K562 (cell line): ENCODE measurements around the gene ABRAXAS1. TPM values are rescaled to one million over a fixed set of nuclear protein-coding genes. Genes with fewer than 3 reads are reported as not detected.

Experiments
- ATAC-seq: fragments of 200-7000 bp; cut with Tn5 transposase; 3 replicates; pipeline ENCODE4 v1.9.1; 2020; ENCODE audit warnings: moderate library complexity
- BruUV-seq: library from RNA; stranded (reverse); fragments of 400-500 nt; replicated peaks from 2 replicates; lab custom pipeline; 2021; lab: Mats Ljungman, UMichigan
- CTCF ChIA-PET: fragments of 300-600 bp; formaldehyde crosslinking; extraction: SDS; loops from one replicate; lab custom pipeline; 2021; ENCODE audit warnings: low intra/inter-chr PET ratio; lab: Yijun Ruan, JAX
- POLR2A ChIA-PET: fragments of 300-600, 350-650 bp; sonication (Branson Sonifier 250); formaldehyde crosslinking; extraction: SDS; loops from one replicate; lab custom pipeline; 2021; ENCODE audit warnings: antibody characterized with exemption, inconsistent platforms; lab: Yijun Ruan, JAX
- DNase-seq, 4 experiments: peaks; one replicate each; pipeline versions ENCODE4 v3.0.0 to v3.0.0-alpha.2; 2011 to 2018; ENCODE audit warnings: low spot score in 3 of 4, mixed read lengths in 3 of 4; ENCODE audit errors: extremely low read depth in 1 of 4
- FAIRE-seq: peaks from 2 replicates; lab custom pipeline; 2011; peaks lifted over from hg19 to GRCh38; lab: Jason Lieb, UNC
- H2AFZ ChIP-seq: 2 replicates; pipeline ENCODE4 v1.6.0; 2011; ENCODE audit warnings: low read depth, low read length, control low read depth, inconsistent platforms
- H3K27ac ChIP-seq: fragments of 200-600 bp; 3 replicates; pipeline ENCODE4 v1.8.0; 2011; ENCODE audit warnings: low read depth, mild to moderate bottlenecking, control low read depth, inconsistent platforms, low read length, moderate library complexity, mixed read lengths; ENCODE audit errors: extremely low read depth
- H3K27me3 ChIP-seq, 2 experiments: fragments of 300-600 bp in 1 of 2; 2 replicates in 1 of 2; 3 replicates in 1 of 2; pipeline versions ENCODE4 v1.6.0 to v1.8.0; 2011; ENCODE audit warnings: inconsistent platforms in 2 of 2, low read length in 2 of 2, mild to moderate bottlenecking in 1 of 2, mixed read lengths in 1 of 2, moderate library complexity in 1 of 2; ENCODE audit not compliant: control insufficient read depth in 2 of 2, insufficient read depth in 2 of 2
- H3K36me3 ChIP-seq: fragments of 300-600 bp; 3 replicates; pipeline ENCODE4 v1.8.0; 2011; ENCODE audit warnings: mild to moderate bottlenecking, low read length, inconsistent platforms; ENCODE audit not compliant: control insufficient read depth, insufficient read depth
- H3K4me1 ChIP-seq, 2 experiments: fragments of 200-600 bp in 1 of 2; replicated peaks in 1 of 2; 2 replicates in 1 of 2; 3 replicates in 1 of 2; pipeline versions ENCODE4 v1.5.1 to v1.8.0; 2011; ENCODE audit warnings: inconsistent platforms in 2 of 2, low read length in 2 of 2, mild to moderate bottlenecking in 1 of 2, mixed read lengths in 1 of 2, moderate library complexity in 1 of 2; ENCODE audit not compliant: control insufficient read depth in 2 of 2, insufficient read depth in 2 of 2
- H3K4me2 ChIP-seq: 2 replicates; pipeline ENCODE4 v1.6.1; 2011; ENCODE audit warnings: low read length, control low read depth, inconsistent platforms, mixed read lengths; ENCODE audit not compliant: insufficient read depth
- H3K4me3 ChIP-seq: fragments of 200-600 bp; sonication (generic), shearing (Covaris generic); 2 replicates; pipeline ENCODE4 v1.5.1; 2016; ENCODE audit warnings: control low read depth, inconsistent platforms
- H3K79me2 ChIP-seq: fragments of 200-600 bp; 3 replicates; pipeline ENCODE4 v1.8.0; 2011; ENCODE audit warnings: low read length, inconsistent platforms; ENCODE audit not compliant: control insufficient read depth, insufficient read depth
- H3K9ac ChIP-seq, 2 experiments: 2 replicates each; pipeline versions ENCODE4 v1.6.0 to v1.6.1; 2011; ENCODE audit warnings: low read depth in 2 of 2, low read length in 2 of 2, control low read depth in 1 of 2, inconsistent platforms in 1 of 2, mild to moderate bottlenecking in 1 of 2, mixed read lengths in 1 of 2; ENCODE audit not compliant: insufficient read depth in 1 of 2
- H3K9me1 ChIP-seq: one replicate; pipeline ENCODE4 v1.6.0; 2011; ENCODE audit warnings: inconsistent platforms, mild to moderate bottlenecking, low read length, moderate library complexity; ENCODE audit not compliant: control insufficient read depth, insufficient read depth
- H3K9me3 ChIP-seq: replicated peaks from 2 replicates; pipeline ENCODE4 v1.5.1; 2011; ENCODE audit warnings: low read depth, low read length, inconsistent platforms; ENCODE audit not compliant: control insufficient read depth, insufficient read depth
- H4K20me1 ChIP-seq: replicated peaks from 2 replicates; pipeline ENCODE4 v1.6.1; 2011; ENCODE audit warnings: low read length, inconsistent platforms, mixed read lengths; ENCODE audit not compliant: control insufficient read depth, insufficient read depth
- ARHGAP35 ChIP-seq: fragments of 450-650 bp; IDR thresholded peaks from 2 replicates; pipeline ENCODE4 v1.6.1; 2018; ENCODE audit not compliant: partially characterized antibody
- BHLHE40 ChIP-seq: IDR thresholded peaks from 2 replicates; pipeline ENCODE4 v1.6.1; 2011; ENCODE audit warnings: low read length, improper control_type of control experiment
- CBX2 ChIP-seq: fragments of 200-600 bp; sonication (generic); IDR thresholded peaks from one replicate; pipeline ENCODE4 v1.6.1; 2012; ENCODE audit warnings: mild to moderate bottlenecking, low read length, inconsistent platforms; ENCODE audit not compliant: insufficient read depth, poor library complexity, severe bottlenecking
- CSDE1 ChIP-seq, 2 experiments: fragments of 450-650 bp; IDR thresholded peaks; 2 replicates each; pipeline ENCODE4 v1.6.1; 2016; ENCODE audit warnings: mild to moderate bottlenecking in 1 of 2
- ELK1 ChIP-seq: sonication (generic); formaldehyde crosslinking; IDR thresholded peaks from 2 replicates; pipeline ENCODE4 v1.8.1; 2022; ENCODE audit warnings: missing genetic modification reagents
- FOXP4 ChIP-seq: sonication (generic); formaldehyde crosslinking; IDR thresholded peaks from 2 replicates; pipeline ENCODE4 v1.8.0; 2022; ENCODE audit warnings: mild to moderate bottlenecking, missing genetic modification reagents, borderline replicate concordance
- L3MBTL2 ChIP-seq: fragments of 450-650 bp; IDR thresholded peaks from 2 replicates; pipeline ENCODE4 v1.6.1; 2016; ENCODE audit warnings: mild to moderate bottlenecking, moderate library complexity
- MAX ChIP-seq: sonication (generic); formaldehyde crosslinking; IDR thresholded peaks from 2 replicates; pipeline ENCODE4 v1.9.0; 2022; ENCODE audit warnings: mild to moderate bottlenecking, missing genetic modification reagents
- PHF20 ChIP-seq: fragments of 450-650 bp; IDR thresholded peaks from 2 replicates; pipeline ENCODE4 v1.6.1; 2018; ENCODE audit not compliant: partially characterized antibody
- PTTG1 ChIP-seq: fragments of 450-650 bp; IDR thresholded peaks from 2 replicates; pipeline ENCODE4 v1.6.1; 2016; ENCODE audit warnings: low read depth, mild to moderate bottlenecking, missing genetic modification characterization, missing compliant biosample characterization
- SNAPC5 ChIP-seq: fragments of 250-450 bp; sonication (Bioruptor Pico); IDR thresholded peaks from 2 replicates; pipeline ENCODE4 v1.8.0; 2021; ENCODE audit warnings: moderate library complexity, mild to moderate bottlenecking, inconsistent platforms
- SUPT5H ChIP-seq: fragments of 450-650 bp; IDR thresholded peaks from 2 replicates; pipeline ENCODE4 v1.6.1; 2016
- ZNF24 ChIP-seq: fragments of 450-650 bp; IDR thresholded peaks from 2 replicates; pipeline ENCODE4 v1.6.1; 2016
- ZNF740 ChIP-seq, 3 experiments: fragments of 200-800 bp in 1 of 3; sonication (Bioruptor generic) in 1 of 3; sonication (generic) in 1 of 3; formaldehyde crosslinking in 1 of 3; IDR thresholded peaks; 2 replicates each; pipeline versions ENCODE4 v1.6.1 to v1.8.0; 2016 to 2022; ENCODE audit warnings: mild to moderate bottlenecking in 2 of 3, missing compliant biosample characterization in 2 of 3, missing genetic modification characterization in 2 of 3, missing genetic modification reagents in 1 of 3
- WGBS: fragments of 100-300 bp; shearing (Covaris generic); methylation state at CpG from one replicate; pipeline ENCODE4 v1.1.6; 2016; ENCODE audit warnings: low coverage, mixed read lengths; ENCODE audit not compliant: insufficient coverage; ENCODE audit errors: missing lambda C conversion rate; 5-methylcytosine and 5-hydroxymethylcytosine counted together
- in situ Hi-C: fragments of 300-500 bp; cut with MboI; formaldehyde crosslinking; loops from 4 replicates; pipeline ENCODE4 v1.15.0; 2018; ENCODE audit warnings: inconsistent platforms, mixed read lengths
- intact Hi-C: fragments of 100-400 bp; cut with micrococcal nuclease; formaldehyde crosslinking; loops from 2 replicates; pipeline ENCODE4 v1.14.2; 2022
- polyA plus RNA-seq, 8 experiments: library from polyadenylated mRNA; depleted of rRNA in 4 of 8; stranded (reverse) in 5 of 8; unstranded in 3 of 8; fragments of >200 nt; fragmentation: Nextera tagmentation in 2 of 8; fragmentation: Illumina TruSeq in 1 of 8; extraction: Ambion mirVana in 2 of 8; extraction: Trizol in 1 of 8; gene quantifications; 2 replicates each; pipeline versions ENCODE4 v1.2.1 to v1.2.3, GENCODE V29; 2011 to 2014; ENCODE audit warnings: inconsistent platforms in 1 of 8, missing spikeins in 1 of 8
- total RNA-seq, 7 experiments: library from RNA; depleted of rRNA in 6 of 7; stranded (reverse); fragments of >200 nt in 6 of 7; fragmentation: Illumina TruSeq in 2 of 7; extraction: Trizol in 2 of 7; gene quantifications; 2 replicates each; pipeline versions ENCODE4 v1.2.1 to v1.2.3, GENCODE V29; 2011 to 2021; ENCODE audit warnings: low replicate concordance in 1 of 7

Gene ABRAXAS1
- total and polyA plus RNA-seq, 9 of the 15 experiments (the other 6 are each of a cell fraction or from before 2014, with no cell fraction given), result 10.8 to 48.3 (median 22.1) TPM

DNA sequence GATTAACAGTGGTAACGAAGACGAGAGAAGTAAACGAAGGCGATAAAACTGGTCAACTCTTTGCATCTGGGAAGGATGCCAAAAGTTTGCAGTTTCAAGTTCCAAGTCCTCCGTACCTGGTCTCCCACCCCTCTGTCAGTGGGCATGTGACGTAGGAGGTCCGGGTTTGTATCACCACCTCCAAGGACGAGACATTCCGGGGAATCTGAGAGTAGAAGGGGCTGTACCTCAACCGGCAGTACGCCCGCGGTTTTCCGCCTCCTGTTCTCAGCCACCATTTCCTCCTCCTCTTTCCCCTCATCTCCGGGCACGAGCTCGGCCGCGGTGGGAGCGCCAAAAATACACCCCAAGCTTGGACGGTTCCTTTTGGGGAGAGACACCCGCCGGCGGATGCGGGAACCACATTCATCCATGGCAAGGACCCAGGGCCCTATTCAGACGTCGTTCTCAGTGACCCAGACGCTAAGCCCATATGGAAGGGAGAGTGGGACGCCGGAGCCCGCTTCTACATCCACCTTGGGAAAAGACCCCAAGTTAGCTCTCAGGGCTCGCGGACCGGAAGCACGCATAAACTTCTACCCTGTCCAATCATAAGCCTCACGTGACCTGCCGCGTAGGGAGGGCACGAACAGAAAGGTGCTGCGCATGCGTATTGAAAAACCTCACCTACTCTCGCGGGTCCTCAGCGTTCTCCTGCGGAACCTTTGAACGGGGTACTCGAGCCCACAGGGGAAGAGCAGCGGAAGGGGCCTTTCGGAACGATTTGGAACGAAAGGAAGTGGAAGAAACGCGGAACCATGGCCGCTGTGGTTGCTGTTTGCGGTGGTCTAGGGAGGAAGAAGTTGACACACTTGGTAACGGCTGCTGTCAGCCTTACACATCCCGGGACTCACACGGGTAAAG is 29.4 kb downstream of the ABRAXAS1 start, which contains the start of the genes HELQ and MRPS18C (continued):
- TF ChIP-seq BHLHE40 (peak; percentile 100), PHF20 (peak; percentile 99), ARHGAP35 (peak; percentile 87)

GRCh38 chr4:83454686-83455085 is 30.2 kb downstream of the ABRAXAS1 start:
- no peaks in the 10 kb centered on the region for H3K27me3 ChIP-seq
- H3K9ac ChIP-seq, result peak overlapping the region; percentile 73 to 95
- H3K4me3 ChIP-seq, result peak overlapping the region; percentile 68
- WGBS, result under 1% methylated on average over 6 of the region's 6 CpGs
- no peaks in the 10 kb centered on the region for H3K9me1 ChIP-seq
- POLR2A ChIA-PET, result interaction anchor here (0.7 to 1.3 kb wide), 4 partner anchors 13 to 176 kb away, joined by 3 to 10 read pairs (median 4); partner anchors contain the start of gene COQ2
- peak; percentile 61 for FAIRE-seq
- DNase-seq, result peak in 2 of 4 experiments; percentile 15 to 39
- H2AFZ ChIP-seq, result peak overlapping the region; percentile 92
- ATAC-seq, result peak; percentile 14
- CTCF ChIA-PET, result no interaction called here
- H3K79me2 ChIP-seq, result peaks cover 59% of the 10 kb centered on the region
- in situ Hi-C loops (no loop called here), intact Hi-C loops (loop anchor here (2.0 to 5.0 kb wide), 2 partner anchors 43 to 92 kb away; no protein-coding TSS in a partner anchor)
- no peaks in the 10 kb centered on the region for H4K20me1 ChIP-seq
- H3K36me3 ChIP-seq, result peaks cover 43% of the 10 kb centered on the region
- H3K4me2 ChIP-seq, result peak overlapping the region; percentile 97
- H3K27ac ChIP-seq, result peak overlapping the region; percentile 99
- no peaks in the 10 kb centered on the region; a peak in 1 of 5 replicates for H3K4me1 ChIP-seq
- no peaks in the 10 kb centered on the region for H3K9me3 ChIP-seq
- BruUV-seq, result no TSS peak
- no peak for TF ChIP-seq ELK1
- TF ChIP-seq L3MBTL2, result no peak
- TF ChIP-seq SUPT5H, result no peak
- no peak for TF ChIP-seq SNAPC5
- no peak for TF ChIP-seq FOXP4 (CRISPR knock-in tag)
- no peak for TF ChIP-seq PTTG1 (tag)
- TF ChIP-seq CSDE1 (IDR thresholded peaks at IDR 0.05), result no peak
- TF ChIP-seq ZNF24, result no peak
- TF ChIP-seq CBX2, result no peak
- TF ChIP-seq MAX (CRISPR knock-in tag), result no peak
- no peak for TF ChIP-seq ZNF740 (CRISPR knock-in tag; IDR thresholded peaks at IDR 0.05)
- TF ChIP-seq ZNF740 (tag; IDR thresholded peaks at IDR 0.05), result no peak
